ENCODE measurements around the gene ROPN1B. TPM values are rescaled to one million over a fixed set of nuclear protein-coding genes. Genes with fewer than 3 reads are reported as not detected.
"Not testable (repeated sequence)": the region's sequence is repeated elsewhere in the genome, so short reads cannot be mapped to it uniquely, and the experiment has no call there.

The ROPN1B gene
- total RNA-seq, 1 donor from 2014 or later = 0.53 TPM

- H3K27me3 Mint-ChIP-seq; H3K27ac Mint-ChIP-seq; DNase-seq (ENCODE audit: extremely low spot score, unreplicated experiment); H3K9me3 Mint-ChIP-seq; H3K36me3 Mint-ChIP-seq; H3K4me3 Mint-ChIP-seq: not testable (repeated sequence)
- peaks cover 20% of the 10 kb centered on the region for H3K4me1 Mint-ChIP-seq (ENCODE audit: unreplicated experiment)
Observed at GRCh38 chr3:125933397-125934173, 35.4 kb upstream of the ROPN1B start.

GRCh38 chr3:125935252-125935874 is 33.6 kb upstream of the ROPN1B start:
- H3K27me3 Mint-ChIP-seq; H3K27ac Mint-ChIP-seq; H3K4me1 Mint-ChIP-seq (ENCODE audit: unreplicated experiment); H3K36me3 Mint-ChIP-seq; DNase-seq (ENCODE audit: extremely low spot score, unreplicated experiment); H3K4me3 Mint-ChIP-seq; H3K9me3 Mint-ChIP-seq: not testable (repeated sequence)

- not testable (repeated sequence) for DNase-seq (ENCODE audit: extremely low spot score, unreplicated experiment); H3K36me3 Mint-ChIP-seq; H3K27me3 Mint-ChIP-seq; H3K4me1 Mint-ChIP-seq (ENCODE audit: unreplicated experiment); H3K4me3 Mint-ChIP-seq; H3K9me3 Mint-ChIP-seq; H3K27ac Mint-ChIP-seq
- peak; percentile 56 for TF ChIP-seq CTCF (conservative IDR thresholded peaks at IDR 0.05)
Observed at GRCh38 chr3:125936210-125936815, 32.7 kb upstream of the ROPN1B start.

GRCh38 chr3:125936891-125937290 is 32.1 kb upstream of the ROPN1B start:
- H3K27ac Mint-ChIP-seq; H3K4me1 Mint-ChIP-seq (ENCODE audit: unreplicated experiment); DNase-seq (ENCODE audit: extremely low spot score, unreplicated experiment); H3K27me3 Mint-ChIP-seq; H3K9me3 Mint-ChIP-seq; H3K36me3 Mint-ChIP-seq; H3K4me3 Mint-ChIP-seq: not testable (repeated sequence)

- H3K4me1 Mint-ChIP-seq (ENCODE audit: unreplicated experiment); H3K9me3 Mint-ChIP-seq; H3K27ac Mint-ChIP-seq; H3K4me3 Mint-ChIP-seq; DNase-seq (ENCODE audit: extremely low spot score, unreplicated experiment); H3K36me3 Mint-ChIP-seq: not testable (repeated sequence)
- peaks cover 28% of the 10 kb centered on the region for H3K27me3 Mint-ChIP-seq
Observed at GRCh38 chr3:125947806-125948205, 21.2 kb upstream of the ROPN1B start.

GRCh38 chr3:125948901-125949300 is 20.1 kb upstream of the ROPN1B start:
- not testable (repeated sequence) for H3K4me1 Mint-ChIP-seq (ENCODE audit: unreplicated experiment)

GRCh38 chr3:125951176-125951575 is 17.8 kb upstream of the ROPN1B start:
- DNase-seq (ENCODE audit: extremely low spot score, unreplicated experiment); H3K9me3 Mint-ChIP-seq; H3K4me3 Mint-ChIP-seq; H3K4me1 Mint-ChIP-seq (ENCODE audit: unreplicated experiment); H3K36me3 Mint-ChIP-seq; H3K27ac Mint-ChIP-seq: not testable (repeated sequence)
- H3K27me3 Mint-ChIP-seq = peaks cover 24% of the 10 kb centered on the region

More at GRCh38 chr3:125948901-125949300, 20.1 kb upstream of the ROPN1B start:
- not testable (repeated sequence) for H3K4me3 Mint-ChIP-seq; H3K9me3 Mint-ChIP-seq; H3K27ac Mint-ChIP-seq; H3K36me3 Mint-ChIP-seq; DNase-seq (ENCODE audit: extremely low spot score, unreplicated experiment)
- peaks cover 27% of the 10 kb centered on the region for H3K27me3 Mint-ChIP-seq

GRCh38 chr3:125957020-125957419 is 12.0 kb upstream of the ROPN1B start:
- not testable (repeated sequence) for DNase-seq (ENCODE audit: extremely low spot score, unreplicated experiment); H3K36me3 Mint-ChIP-seq; H3K9me3 Mint-ChIP-seq; H3K27ac Mint-ChIP-seq; H3K4me1 Mint-ChIP-seq (ENCODE audit: unreplicated experiment)
- Mint-ChIP-seq H3K4me3 (peak overlapping the region; percentile 50), H3K27me3 (peaks cover 32% of the 10 kb centered on the region)

Data from type B pancreatic cell (in vitro differentiated cells).